WTC11 (cell line): Measurements from ENCODE around the gene ZMIZ2. TPM values are rescaled to one million over a fixed set of nuclear protein-coding genes. Genes with fewer than 3 reads are reported as not detected.

Source experiments
- ATAC-seq: fragments of 200-7000 bp; cut with Tn5 transposase; 2 replicates; pipeline ENCODE4 v1.10.0; 2021; ENCODE audit warnings: mild to moderate bottlenecking, moderate library complexity
- CTCF ChIA-PET: fragments of 300-600 bp; sonication (Branson Sonifier 250); formaldehyde crosslinking; loops from one replicate; lab custom pipeline; 2021; ENCODE audit warnings: antibody characterized with exemption; lab: Charles Lee
- POLR2A ChIA-PET: fragments of 350-600 bp; sonication (Branson Sonifier 250); formaldehyde crosslinking; loops from one replicate; lab custom pipeline; 2021; ENCODE audit warnings: antibody characterized with exemption; lab: Charles Lee
- DNase-seq: peaks from one replicate; pipeline ENCODE4 v3.0.0; 2021; ENCODE audit warnings: low spot score
- H3K27ac Mint-ChIP-seq: 2 replicates; pipeline ENCODE4 v1.8.0; 2021; ENCODE audit warnings: mixed read lengths
- H3K27me3 Mint-ChIP-seq: 2 replicates; pipeline ENCODE4 v1.8.0; 2021; ENCODE audit warnings: low read depth, mild to moderate bottlenecking, moderate library complexity, mixed read lengths
- H3K36me3 Mint-ChIP-seq: 2 replicates; pipeline ENCODE4 v1.8.0; 2021; ENCODE audit warnings: mixed read lengths
- H3K4me1 Mint-ChIP-seq: 2 replicates; pipeline ENCODE4 v1.8.0; 2022; ENCODE audit warnings: mixed read lengths
- H3K4me3 Mint-ChIP-seq: 2 replicates; pipeline ENCODE4 v1.8.0; 2021; ENCODE audit warnings: mild to moderate bottlenecking, moderate library complexity, mixed read lengths
- H3K9me3 Mint-ChIP-seq: 2 replicates; pipeline ENCODE4 v1.8.0; 2021; ENCODE audit warnings: mixed read lengths
- CBFB ChIP-seq: sonication (generic); formaldehyde crosslinking; IDR thresholded peaks from 2 replicates; pipeline ENCODE4 v1.8.1; 2022; ENCODE audit warnings: mild to moderate bottlenecking, low read depth, missing genetic modification reagents
- CREM ChIP-seq: sonication (generic); formaldehyde crosslinking; IDR thresholded peaks from 2 replicates; pipeline ENCODE4 v1.8.1; 2022; ENCODE audit warnings: mild to moderate bottlenecking, missing genetic modification reagents, moderate library complexity
- E2F4 ChIP-seq: sonication (generic); formaldehyde crosslinking; IDR thresholded peaks from 2 replicates; pipeline ENCODE4 v1.8.1; 2022; ENCODE audit warnings: low read depth, mild to moderate bottlenecking, moderate library complexity, missing genetic modification reagents, borderline replicate concordance
- ETV6 ChIP-seq: sonication (generic); formaldehyde crosslinking; IDR thresholded peaks from 2 replicates; pipeline ENCODE4 v1.8.1; 2022; ENCODE audit warnings: mild to moderate bottlenecking, missing genetic modification reagents
- FOXJ3 ChIP-seq: sonication (generic); formaldehyde crosslinking; IDR thresholded peaks from 2 replicates; pipeline ENCODE4 v1.9.0; 2021; ENCODE audit warnings: missing genetic modification reagents, mild to moderate bottlenecking, borderline replicate concordance
- IRF2 ChIP-seq: sonication (generic); formaldehyde crosslinking; IDR thresholded peaks from 2 replicates; pipeline ENCODE4 v1.8.0; 2022; ENCODE audit warnings: low read depth, missing genetic modification reagents, borderline replicate concordance
- JAZF1 ChIP-seq: fragments of 250-450 bp; sonication (Bioruptor Pico); IDR thresholded peaks from 2 replicates; pipeline ENCODE4 v1.9.0; 2021; ENCODE audit warnings: moderate library complexity, mild to moderate bottlenecking, inconsistent platforms
- JUN ChIP-seq: sonication (generic); formaldehyde crosslinking; IDR thresholded peaks from 2 replicates; pipeline ENCODE4 v1.8.0; 2023; ENCODE audit warnings: mild to moderate bottlenecking, missing genetic modification reagents
- NR1H2 ChIP-seq: sonication (generic); formaldehyde crosslinking; IDR thresholded peaks from 2 replicates; pipeline ENCODE4 v1.9.0; 2021; ENCODE audit warnings: mild to moderate bottlenecking, moderate library complexity, missing genetic modification reagents
- RELA ChIP-seq: sonication (generic); formaldehyde crosslinking; IDR thresholded peaks from 2 replicates; pipeline ENCODE4 v1.8.1; 2022; ENCODE audit warnings: missing genetic modification reagents, mild to moderate bottlenecking, borderline replicate concordance
- TEAD1 ChIP-seq: sonication (generic); formaldehyde crosslinking; IDR thresholded peaks from 2 replicates; pipeline ENCODE4 v1.8.0; 2022; ENCODE audit warnings: mild to moderate bottlenecking, missing genetic modification reagents
- TEAD4 ChIP-seq: sonication (generic); formaldehyde crosslinking; IDR thresholded peaks from 2 replicates; pipeline ENCODE4 v1.8.0; 2022; ENCODE audit warnings: mild to moderate bottlenecking, missing genetic modification reagents
- TP53 ChIP-seq: sonication (generic); formaldehyde crosslinking; IDR thresholded peaks from 2 replicates; pipeline ENCODE4 v1.8.1; 2023; ENCODE audit warnings: mild to moderate bottlenecking, missing genetic modification reagents
- ZBTB21 ChIP-seq: sonication (generic); formaldehyde crosslinking; IDR thresholded peaks from 2 replicates; pipeline ENCODE4 v1.8.1; 2023; ENCODE audit warnings: mild to moderate bottlenecking, missing genetic modification reagents, borderline replicate concordance
- ZMAT4 ChIP-seq: fragments of 250-450 bp; sonication (Bioruptor Pico); IDR thresholded peaks from 2 replicates; pipeline ENCODE4 v1.9.0; 2021; ENCODE audit warnings: mild to moderate bottlenecking
- ZNF219 ChIP-seq: sonication (generic); formaldehyde crosslinking; IDR thresholded peaks from 2 replicates; pipeline ENCODE4 v1.8.0; 2023; ENCODE audit warnings: missing genetic modification reagents, mild to moderate bottlenecking, borderline replicate concordance
- ZNF423 ChIP-seq: fragments of 250-450 bp; sonication (Bioruptor Pico); IDR thresholded peaks from 2 replicates; pipeline ENCODE4 v2.1.2; 2022; ENCODE audit warnings: mild to moderate bottlenecking, moderate library complexity
- ZNF512 ChIP-seq: sonication (generic); formaldehyde crosslinking; IDR thresholded peaks from 2 replicates; pipeline ENCODE4 v1.8.1; 2022; ENCODE audit warnings: missing genetic modification reagents, borderline replicate concordance
- total RNA-seq: library from RNA; stranded (reverse); gene quantifications from 3 replicates; pipeline ENCODE4 v1.2.3, GENCODE V29; 2021
- TF ChIP-seq, protein P1 (sequence below): sonication (generic); formaldehyde crosslinking; IDR thresholded peaks from 2 replicates; pipeline ENCODE4 v1.8.0; 2023; ENCODE audit warnings: missing genetic modification reagents, mild to moderate bottlenecking, borderline replicate concordance
- TF ChIP-seq, protein P2 (sequence below): fragments of 250-450 bp; sonication (Bioruptor Pico); IDR thresholded peaks from 2 replicates; pipeline ENCODE4 v1.9.0; 2021; ENCODE audit warnings: mild to moderate bottlenecking
- TF ChIP-seq, protein P3 (sequence below): sonication (generic); formaldehyde crosslinking; IDR thresholded peaks from 2 replicates; pipeline ENCODE4 v1.8.0; 2022; ENCODE audit warnings: mild to moderate bottlenecking, missing genetic modification reagents
- TF ChIP-seq, protein P4 (sequence below): fragments of 250-450 bp; sonication (Bioruptor Pico); IDR thresholded peaks from 2 replicates; pipeline ENCODE4 v1.9.0; 2021; ENCODE audit warnings: moderate library complexity, mild to moderate bottlenecking, inconsistent platforms, borderline replicate concordance

ZMIZ2 gene
- total RNA-seq, 1 experiment from 2014 or later: 102 TPM

DNA sequence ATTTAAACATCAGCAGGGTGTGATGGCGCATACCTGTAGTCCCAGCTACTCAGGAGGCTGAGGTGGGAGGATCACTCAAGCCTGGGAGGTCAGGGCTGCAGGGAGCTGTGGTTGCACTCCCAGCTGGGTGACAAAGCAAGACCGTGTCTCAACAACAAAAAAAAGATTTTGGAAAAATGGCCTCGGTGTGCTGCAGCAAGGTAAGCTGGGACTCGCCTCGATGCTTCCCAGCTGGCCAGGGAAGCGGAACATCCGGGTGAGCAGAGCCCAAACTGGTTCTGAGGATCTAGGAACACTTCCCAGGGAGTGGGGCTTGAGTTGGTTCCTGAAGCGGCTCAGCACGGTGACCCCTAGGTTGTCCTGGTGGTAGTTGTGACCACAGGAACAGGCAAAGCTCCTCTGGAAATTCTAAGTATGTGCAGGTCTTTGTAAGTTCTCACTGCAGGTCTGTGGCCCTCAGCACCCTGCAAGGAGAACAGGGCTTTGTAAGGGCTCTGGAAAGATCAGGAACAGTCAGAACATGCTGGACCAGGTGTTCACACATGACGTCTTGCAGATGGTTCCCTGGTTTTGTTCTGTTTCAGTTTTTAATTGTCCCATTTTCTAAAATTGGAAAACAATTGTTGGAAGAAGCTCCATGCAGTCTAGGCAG, 38.6 kb upstream of the ZMIZ2 start (continued):
- TF ChIP-seq, protein P1, sequence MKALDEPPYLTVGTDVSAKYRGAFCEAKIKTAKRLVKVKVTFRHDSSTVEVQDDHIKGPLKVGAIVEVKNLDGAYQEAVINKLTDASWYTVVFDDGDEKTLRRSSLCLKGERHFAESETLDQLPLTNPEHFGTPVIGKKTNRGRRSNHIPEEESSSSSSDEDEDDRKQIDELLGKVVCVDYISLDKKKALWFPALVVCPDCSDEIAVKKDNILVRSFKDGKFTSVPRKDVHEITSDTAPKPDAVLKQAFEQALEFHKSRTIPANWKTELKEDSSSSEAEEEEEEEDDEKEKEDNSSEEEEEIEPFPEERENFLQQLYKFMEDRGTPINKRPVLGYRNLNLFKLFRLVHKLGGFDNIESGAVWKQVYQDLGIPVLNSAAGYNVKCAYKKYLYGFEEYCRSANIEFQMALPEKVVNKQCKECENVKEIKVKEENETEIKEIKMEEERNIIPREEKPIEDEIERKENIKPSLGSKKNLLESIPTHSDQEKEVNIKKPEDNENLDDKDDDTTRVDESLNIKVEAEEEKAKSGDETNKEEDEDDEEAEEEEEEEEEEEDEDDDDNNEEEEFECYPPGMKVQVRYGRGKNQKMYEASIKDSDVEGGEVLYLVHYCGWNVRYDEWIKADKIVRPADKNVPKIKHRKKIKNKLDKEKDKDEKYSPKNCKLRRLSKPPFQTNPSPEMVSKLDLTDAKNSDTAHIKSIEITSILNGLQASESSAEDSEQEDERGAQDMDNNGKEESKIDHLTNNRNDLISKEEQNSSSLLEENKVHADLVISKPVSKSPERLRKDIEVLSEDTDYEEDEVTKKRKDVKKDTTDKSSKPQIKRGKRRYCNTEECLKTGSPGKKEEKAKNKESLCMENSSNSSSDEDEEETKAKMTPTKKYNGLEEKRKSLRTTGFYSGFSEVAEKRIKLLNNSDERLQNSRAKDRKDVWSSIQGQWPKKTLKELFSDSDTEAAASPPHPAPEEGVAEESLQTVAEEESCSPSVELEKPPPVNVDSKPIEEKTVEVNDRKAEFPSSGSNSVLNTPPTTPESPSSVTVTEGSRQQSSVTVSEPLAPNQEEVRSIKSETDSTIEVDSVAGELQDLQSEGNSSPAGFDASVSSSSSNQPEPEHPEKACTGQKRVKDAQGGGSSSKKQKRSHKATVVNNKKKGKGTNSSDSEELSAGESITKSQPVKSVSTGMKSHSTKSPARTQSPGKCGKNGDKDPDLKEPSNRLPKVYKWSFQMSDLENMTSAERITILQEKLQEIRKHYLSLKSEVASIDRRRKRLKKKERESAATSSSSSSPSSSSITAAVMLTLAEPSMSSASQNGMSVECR (CRISPR knock-in tag): no peak
- TF ChIP-seq TEAD1 (CRISPR knock-in tag) (no peak), ETV6 (CRISPR knock-in tag) (no peak), CBFB (CRISPR knock-in tag) (no peak), E2F4 (CRISPR knock-in tag) (no peak), NR1H2 (no peak)
- TF ChIP-seq, all 79 proteins: peak for 0

DNA sequence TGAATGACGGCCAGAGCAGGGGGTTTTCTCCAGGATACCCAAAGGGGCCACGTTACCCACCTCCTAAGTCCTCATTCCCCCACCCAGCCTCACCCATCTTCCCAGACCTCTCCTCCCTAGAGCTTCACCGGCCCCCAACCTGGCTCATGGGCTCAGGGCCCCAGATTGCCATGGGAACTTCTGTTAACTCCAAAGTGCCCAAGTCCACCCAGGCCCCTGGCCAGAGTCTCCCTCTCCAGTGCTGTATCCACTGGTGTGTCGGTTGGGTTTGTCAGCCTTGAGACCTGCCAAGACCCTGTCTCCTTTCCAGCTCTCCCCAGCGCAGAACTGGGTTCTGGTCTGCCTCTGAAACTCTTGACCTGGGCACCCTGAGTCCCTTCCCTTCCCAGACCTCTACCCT, 37.1 kb upstream of the ZMIZ2 start:
- Mint-ChIP-seq H3K27ac (no peak overlapping the region), H3K9me3 (no peaks in the 10 kb centered on the region), H3K36me3 (peaks cover 5% of the 10 kb centered on the region; the same call in 1 of the 2 replicates), H3K4me1 (no peaks in the 10 kb centered on the region), H3K27me3 (no peaks in the 10 kb centered on the region; the same call in 1 of the 2 replicates), H3K4me3 (no peak overlapping the region)
- CTCF ChIA-PET: no interaction called here
- ATAC-seq (no peak), DNase-seq (no peak)
- POLR2A ChIA-PET: no interaction called here
- TF ChIP-seq ZNF512 (CRISPR knock-in tag) (no peak), ZNF219 (CRISPR knock-in tag) (no peak), TP53 (CRISPR knock-in tag) (no peak), NR1H2 (no peak), TEAD4 (CRISPR knock-in tag) (no peak), IRF2 (no peak), ZNF423 (CRISPR knock-in tag) (no peak), JUN (no peak), ZBTB21 (CRISPR knock-in tag) (no peak), JAZF1 (CRISPR knock-in tag) (no peak), FOXJ3 (no peak), CREM (CRISPR knock-in tag) (no peak), RELA (CRISPR knock-in tag) (no peak), ZMAT4 (CRISPR knock-in tag) (no peak)
- TF ChIP-seq, protein P2, sequence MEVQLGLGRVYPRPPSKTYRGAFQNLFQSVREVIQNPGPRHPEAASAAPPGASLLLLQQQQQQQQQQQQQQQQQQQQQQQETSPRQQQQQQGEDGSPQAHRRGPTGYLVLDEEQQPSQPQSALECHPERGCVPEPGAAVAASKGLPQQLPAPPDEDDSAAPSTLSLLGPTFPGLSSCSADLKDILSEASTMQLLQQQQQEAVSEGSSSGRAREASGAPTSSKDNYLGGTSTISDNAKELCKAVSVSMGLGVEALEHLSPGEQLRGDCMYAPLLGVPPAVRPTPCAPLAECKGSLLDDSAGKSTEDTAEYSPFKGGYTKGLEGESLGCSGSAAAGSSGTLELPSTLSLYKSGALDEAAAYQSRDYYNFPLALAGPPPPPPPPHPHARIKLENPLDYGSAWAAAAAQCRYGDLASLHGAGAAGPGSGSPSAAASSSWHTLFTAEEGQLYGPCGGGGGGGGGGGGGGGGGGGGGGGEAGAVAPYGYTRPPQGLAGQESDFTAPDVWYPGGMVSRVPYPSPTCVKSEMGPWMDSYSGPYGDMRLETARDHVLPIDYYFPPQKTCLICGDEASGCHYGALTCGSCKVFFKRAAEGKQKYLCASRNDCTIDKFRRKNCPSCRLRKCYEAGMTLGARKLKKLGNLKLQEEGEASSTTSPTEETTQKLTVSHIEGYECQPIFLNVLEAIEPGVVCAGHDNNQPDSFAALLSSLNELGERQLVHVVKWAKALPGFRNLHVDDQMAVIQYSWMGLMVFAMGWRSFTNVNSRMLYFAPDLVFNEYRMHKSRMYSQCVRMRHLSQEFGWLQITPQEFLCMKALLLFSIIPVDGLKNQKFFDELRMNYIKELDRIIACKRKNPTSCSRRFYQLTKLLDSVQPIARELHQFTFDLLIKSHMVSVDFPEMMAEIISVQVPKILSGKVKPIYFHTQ (CRISPR knock-in tag): no peak
- TF ChIP-seq, protein P3, sequence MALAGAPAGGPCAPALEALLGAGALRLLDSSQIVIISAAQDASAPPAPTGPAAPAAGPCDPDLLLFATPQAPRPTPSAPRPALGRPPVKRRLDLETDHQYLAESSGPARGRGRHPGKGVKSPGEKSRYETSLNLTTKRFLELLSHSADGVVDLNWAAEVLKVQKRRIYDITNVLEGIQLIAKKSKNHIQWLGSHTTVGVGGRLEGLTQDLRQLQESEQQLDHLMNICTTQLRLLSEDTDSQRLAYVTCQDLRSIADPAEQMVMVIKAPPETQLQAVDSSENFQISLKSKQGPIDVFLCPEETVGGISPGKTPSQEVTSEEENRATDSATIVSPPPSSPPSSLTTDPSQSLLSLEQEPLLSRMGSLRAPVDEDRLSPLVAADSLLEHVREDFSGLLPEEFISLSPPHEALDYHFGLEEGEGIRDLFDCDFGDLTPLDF (CRISPR knock-in tag): no peak
- TF ChIP-seq, protein P4, sequence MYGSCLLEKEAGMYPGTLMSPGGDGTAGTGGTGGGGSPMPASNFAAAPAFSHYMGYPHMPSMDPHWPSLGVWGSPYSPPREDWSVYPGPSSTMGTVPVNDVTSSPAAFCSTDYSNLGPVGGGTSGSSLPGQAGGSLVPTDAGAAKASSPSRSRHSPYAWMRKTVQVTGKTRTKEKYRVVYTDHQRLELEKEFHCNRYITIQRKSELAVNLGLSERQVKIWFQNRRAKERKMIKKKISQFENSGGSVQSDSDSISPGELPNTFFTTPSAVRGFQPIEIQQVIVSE: no peak
